Measurements from ENCODE around the gene ZNF581. TPM values are rescaled to one million over a fixed set of nuclear protein-coding genes. Genes with fewer than 3 reads are reported as not detected.

Gene ZNF581
- total RNA-seq, 2 experiments from 2014 or later = 32.6 to 33.6 TPM

GRCh38 chr19:55640577-55641425 lies 2.6 kb upstream of the ZNF581 start, which contains the start of gene ZNF580:
Gene ZNF580 (plus strand): TSS chr19:55641002. CDS start chr19:55642509, 1,507 bp downstream.
- POLR2A ChIA-PET = no interaction called here
- CTCF ChIA-PET = interaction anchor here (1.5 to 2.2 kb wide), 3 partner anchors 12 to 137 kb away, joined by 3 to 7 read pairs (median 5); no protein-coding TSS in a partner anchor

GRCh38 chr19:55641426-55642152 lies 1.9 kb upstream of the ZNF581 start:
- POLR2A ChIA-PET = no interaction called here
- CTCF ChIA-PET = interaction anchor here (0.9 to 4.1 kb wide), 6 partner anchors 8 to 138 kb away, joined by 3 to 26 read pairs (median 6); partner anchors contain the start of genes U2AF2 and ZNF865

GRCh38 chr19:55642153-55643002 lies 1.1 kb upstream of the ZNF581 start:
- ChIA-PET POLR2A (interaction anchor here (1.0 to 1.5 kb wide), 7 partner anchors 12 to 386 kb away, joined by 3 to 5 read pairs (median 4); partner anchors contain the start of genes FIZ1, U2AF2, ZNF524 and ZNF784), CTCF (interaction anchor here (0.9 to 4.1 kb wide), 8 partner anchors 9 to 139 kb away, joined by 3 to 26 read pairs (median 4); partner anchors contain the start of genes U2AF2 and ZNF865)

- ChIA-PET CTCF (interaction anchor here (1.2 to 4.1 kb wide), 3 partner anchors 9 to 11 kb away, joined by 4 to 26 read pairs (median 4); partner anchors contain the start of gene U2AF2), POLR2A (interaction anchor here (1.0 to 1.5 kb wide), 2 partner anchors 17 to 31 kb away, joined by 3 read pairs; no protein-coding TSS in a partner anchor)
These were observed 383 bp downstream of the ZNF581 start for GRCh38 chr19:55643887-55644176.

- CTCF ChIA-PET = interaction anchor here (0.6 to 4.1 kb wide), 4 partner anchors 8 to 20 kb away, joined by 3 to 26 read pairs (median 4); partner anchors contain the start of genes U2AF2 and ZNF784
- POLR2A ChIA-PET = no interaction called here
These were observed 863 bp downstream of the ZNF581 start for GRCh38 chr19:55644191-55644833.

GRCh38 chr19:55644842-55645511 lies 1.5 kb downstream of the ZNF581 start:
- CTCF ChIA-PET = interaction anchor here (0.6 to 4.1 kb wide), 4 partner anchors 8 to 21 kb away, joined by 3 to 26 read pairs (median 4); partner anchors contain the start of genes U2AF2 and ZNF784
- POLR2A ChIA-PET = interaction anchor here (1.3 kb wide), 1 partner anchor 9 kb away, joined by 3 read pairs; no protein-coding TSS in a partner anchor

- POLR2A ChIA-PET = interaction anchor here (0.6 to 1.3 kb wide), 2 partner anchors 9 to 21 kb away, joined by 3 to 6 read pairs; no protein-coding TSS in a partner anchor
- CTCF ChIA-PET = interaction anchor here (4.1 kb wide), 1 partner anchor 7 kb away, joined by 26 read pairs; no protein-coding TSS in a partner anchor
These were observed 2.0 kb downstream of the ZNF581 start for GRCh38 chr19:55645512-55645881.

GRCh38 chr19:55646889-55647731 lies 3.7 kb downstream of the ZNF581 start:
- ChIA-PET CTCF (interaction anchor here (0.7 to 2.2 kb wide), 7 partner anchors 8 to 308 kb away, joined by 3 to 8 read pairs (median 4); no protein-coding TSS in a partner anchor), POLR2A (interaction anchor here (0.9 to 1.1 kb wide), 3 partner anchors 12 to 48 kb away, joined by 3 to 5 read pairs (median 4); partner anchors contain the start of gene FIZ1)

GRCh38 chr19:55647732-55648584 lies 4.5 kb downstream of the ZNF581 start, which contains the start of gene CCDC106:
Gene CCDC106 (plus strand): TSS chr19:55648212. CDS start chr19:55649047, 835 bp downstream.
- ChIA-PET POLR2A (interaction anchor here (0.9 to 1.1 kb wide), 3 partner anchors 13 to 49 kb away, joined by 3 to 5 read pairs (median 4); partner anchors contain the start of gene FIZ1), CTCF (interaction anchor here (0.8 to 2.2 kb wide), 6 partner anchors 9 to 309 kb away, joined by 3 to 8 read pairs (median 4); no protein-coding TSS in a partner anchor)

- ChIA-PET CTCF (interaction anchor here (1.2 to 2.2 kb wide), 2 partner anchors 11 to 42 kb away, joined by 4 to 7 read pairs; no protein-coding TSS in a partner anchor), POLR2A (no interaction called here)
These were observed 5.3 kb downstream of the ZNF581 start for GRCh38 chr19:55648585-55649267.

GRCh38 chr19:55649268-55650125 lies 6.0 kb downstream of the ZNF581 start:
- ChIA-PET CTCF (interaction anchor here (1.0 kb wide), 1 partner anchor 10 kb away, joined by 3 read pairs; no protein-coding TSS in a partner anchor), POLR2A (no interaction called here)

- ChIA-PET CTCF (interaction anchor here (1.0 kb wide), 1 partner anchor 11 kb away, joined by 3 read pairs; no protein-coding TSS in a partner anchor), POLR2A (no interaction called here)
These were observed 6.7 kb downstream of the ZNF581 start for GRCh38 chr19:55650126-55650557.

- ChIA-PET CTCF (interaction anchor here (1.0 kb wide), 1 partner anchor 12 kb away, joined by 3 read pairs; no protein-coding TSS in a partner anchor), POLR2A (no interaction called here)
These were observed 7.3 kb downstream of the ZNF581 start for GRCh38 chr19:55650602-55651230.
